HepG2 (cell line): ENCODE measurements around the gene WIPF2. TPM values are rescaled to one million over a fixed set of nuclear protein-coding genes. Genes with fewer than 3 reads are reported as not detected.

ENCODE experiments used
- ARID4A ChIP-seq: sonication (generic); formaldehyde crosslinking; IDR thresholded peaks from 2 replicates; pipeline ENCODE4 v1.5.0; 2020; ENCODE audit warnings: mild to moderate bottlenecking, missing genetic modification reagents, borderline replicate concordance
- CTCF ChIP-seq: sonication (generic); formaldehyde crosslinking; IDR thresholded peaks from 2 replicates; pipeline ENCODE4 v1.5.0; 2020; ENCODE audit warnings: mild to moderate bottlenecking, missing genetic modification reagents, moderate library complexity
- polyA plus RNA-seq, 8 experiments: library from polyadenylated mRNA; depleted of rRNA in 3 of 8; stranded (reverse) in 7 of 8; unstranded in 1 of 8; fragments of >200 nt; fragmentation: Illumina TruSeq in 4 of 8; extraction: Trizol in 4 of 8; gene quantifications; 2 replicates each; pipeline versions ENCODE4 v1.2.1 to v1.2.3, GENCODE V29; 2011 to 2016; ENCODE audit warnings: low read depth in 4 of 8, missing spikeins in 1 of 8, mixed read lengths in 1 of 8; ENCODE audit not compliant: insufficient read depth in 1 of 8
- total RNA-seq, 5 experiments: library from RNA; depleted of rRNA; stranded (reverse); fragments of >200 nt; fragmentation: Illumina TruSeq; extraction: Trizol; gene quantifications; 2 replicates each; pipeline ENCODE4 v1.2.3, GENCODE V29; 2016; ENCODE audit warnings: low read depth in 1 of 5

Gene WIPF2
- total and polyA plus RNA-seq, 2 of the 13 experiments (the other 11 are each of a cell fraction or from before 2014, with no cell fraction given) = 7.2 to 10.8 TPM

GRCh38 chr17:40190197-40191021 is 28.7 kb upstream of the WIPF2 start (continued):
- TF ChIP-seq CTCF (CRISPR knock-in tag) (peak; percentile 55), ARID4A (peak; percentile 51)
